ENCODE data around the gene ARMH2.
"Not testable (repeated sequence)": the region's sequence is repeated elsewhere in the genome, so short reads cannot be mapped to it uniquely, and the experiment has no call there.

The ARMH2 gene

GRCh38 chr6:24763578-24763977 lies 35.1 kb downstream of the ARMH2 start:
- no peak for DNase-seq

DNA sequence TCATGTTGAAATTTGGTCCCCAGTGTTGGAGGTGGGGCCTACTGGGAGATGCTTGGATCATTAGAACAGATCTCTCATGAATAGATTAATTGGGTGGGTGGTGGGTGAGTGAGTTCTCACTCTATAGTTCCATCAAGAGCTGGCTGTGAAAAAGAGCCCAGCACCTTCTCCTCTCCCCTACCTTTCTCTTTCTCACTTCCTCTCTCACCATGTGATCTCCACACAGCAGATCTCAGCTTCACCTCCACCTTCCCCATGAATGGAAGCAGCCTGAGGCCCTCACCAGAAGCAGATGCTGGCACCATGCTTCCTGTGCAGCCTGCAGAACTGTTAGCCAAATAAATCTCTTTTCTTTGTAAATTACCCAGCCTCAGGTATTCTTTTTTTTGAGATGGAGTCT lies 36.9 kb downstream of the ARMH2 start:
- DNase-seq = no peak

- no peak for DNase-seq
Measured at GRCh38 chr6:24761193-24761835, 37.4 kb downstream of the ARMH2 start.

- DNase-seq = no peak
Measured at GRCh38 chr6:24760210-24760609, 38.5 kb downstream of the ARMH2 start.

DNA sequence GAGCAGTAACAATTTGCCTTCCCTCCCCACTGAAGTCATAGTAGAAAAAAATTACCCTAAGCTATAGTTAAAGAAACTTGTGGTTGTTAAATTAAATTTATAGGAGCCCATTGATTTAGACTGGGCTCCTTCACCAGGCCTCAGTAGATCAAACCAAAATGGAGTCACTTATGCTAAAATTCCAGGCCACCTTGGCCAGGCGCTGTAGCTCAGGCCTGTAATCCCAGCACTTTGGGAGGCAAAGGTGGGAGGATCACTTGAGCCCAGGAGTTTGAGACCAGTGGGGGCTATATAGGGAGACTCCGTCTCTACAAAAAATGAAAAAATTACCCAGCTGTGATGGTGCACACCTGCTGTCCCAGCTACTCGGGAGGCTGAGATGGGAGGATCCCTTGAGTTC lies 39.0 kb downstream of the ARMH2 start:
- no peak for DNase-seq

GRCh38 chr6:24757611-24758010 lies 41.1 kb downstream of the ARMH2 start:
- DNase-seq = no peak

DNA sequence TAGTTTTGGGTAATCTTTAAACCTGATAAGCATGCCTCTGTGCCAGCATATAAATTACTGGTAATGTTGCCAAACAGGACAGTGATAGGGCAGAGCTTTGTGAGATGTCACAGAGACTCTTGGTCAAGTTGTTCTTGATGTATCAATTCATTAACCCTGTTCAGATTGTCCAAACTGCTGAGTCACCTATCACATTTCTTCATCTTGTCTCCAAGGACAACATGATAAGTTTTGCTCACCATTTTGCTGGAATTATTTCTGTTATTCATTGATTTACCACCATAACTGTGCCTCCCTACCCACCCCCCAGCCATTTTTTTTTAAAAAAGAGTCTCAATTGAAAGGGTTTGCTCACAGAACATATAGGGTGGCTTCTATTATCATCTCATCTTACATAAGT lies 43.4 kb downstream of the ARMH2 start:
- DNase-seq = no peak

DNA sequence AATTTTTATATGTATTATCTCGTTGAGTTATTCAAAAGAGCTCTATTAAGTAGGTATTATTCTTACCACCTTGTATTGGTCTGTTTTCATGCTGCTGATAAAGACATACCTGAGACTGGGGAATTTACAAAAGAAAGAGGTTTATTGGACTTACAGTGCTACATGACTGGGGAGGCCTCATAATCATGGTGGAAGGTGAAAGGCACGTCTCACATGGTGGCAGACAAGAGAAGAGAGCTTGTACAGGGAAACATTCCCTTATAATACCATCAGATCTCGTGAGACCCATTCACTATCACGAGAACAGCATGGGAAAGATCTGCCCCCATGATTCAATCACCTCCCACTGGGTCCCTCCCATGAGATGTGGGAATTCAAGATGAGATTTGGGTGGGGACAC lies 44.3 kb downstream of the ARMH2 start:
- not testable (repeated sequence) for DNase-seq

- DNase-seq = no peak
Measured at GRCh38 chr6:24753545-24753944, 45.2 kb downstream of the ARMH2 start.

- no peak for DNase-seq
Measured at GRCh38 chr6:24752917-24753492, 45.7 kb downstream of the ARMH2 start.

GRCh38 chr6:24752503-24752902 lies 46.2 kb downstream of the ARMH2 start:
- no peak for DNase-seq

DNA sequence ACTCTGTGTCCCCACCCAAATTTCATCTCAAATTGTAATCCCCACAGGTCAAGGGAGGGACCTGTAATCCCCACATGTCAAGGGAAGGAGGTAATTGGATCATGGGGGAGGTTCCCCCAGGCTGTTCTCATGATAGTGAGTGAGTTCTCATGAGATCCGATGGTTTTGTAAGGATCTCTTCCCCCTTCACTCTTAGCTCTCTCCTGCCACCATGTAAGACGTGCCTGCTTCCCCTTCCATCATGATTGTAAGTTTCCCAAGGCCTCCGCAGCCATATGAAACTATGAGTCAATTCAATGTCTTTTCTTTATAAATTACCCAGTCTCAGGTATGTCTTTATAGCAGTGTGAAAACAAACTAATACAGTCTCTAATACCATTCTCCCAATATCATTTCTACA lies 47.8 kb downstream of the ARMH2 start:
- not testable (repeated sequence) for DNase-seq

- DNase-seq = no peak
Measured at GRCh38 chr6:24749297-24749696, 49.4 kb downstream of the ARMH2 start.
